NCI-H82 (cell line): Measurements from ENCODE around the gene AKAP8L.
A peak's percentile ranks its signal among the peaks of the same experiment; 100 is the strongest.
"Not testable (repeated sequence)": the region's sequence is repeated elsewhere in the genome, so short reads cannot be mapped to it uniquely, and the experiment has no call there.

Source experiments
- DNase-seq: peaks from one replicate; lab custom pipeline; 2025; lab: John Stamatoyannopoulos, UW

AKAP8L gene

DNA sequence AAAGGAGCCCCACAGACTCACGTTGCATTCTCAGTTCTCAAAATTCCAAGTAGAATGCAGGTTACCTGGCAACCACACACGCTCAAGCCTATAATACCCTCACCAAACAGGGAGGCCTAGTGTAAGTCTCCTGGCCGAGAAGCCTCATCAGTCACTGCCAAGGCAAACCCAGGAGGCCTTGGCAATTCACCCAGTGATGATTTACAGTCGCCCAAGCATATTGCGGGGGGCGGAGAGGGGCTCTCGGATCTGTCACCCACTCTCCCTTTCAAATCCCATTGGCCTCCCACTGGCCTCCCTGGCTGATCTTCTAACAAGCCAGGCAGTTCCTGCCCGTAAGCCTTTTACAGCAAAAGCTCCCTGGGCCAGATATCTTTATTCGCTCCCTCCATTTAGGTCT, 1.1 kb downstream of the AKAP8L start:
- peak; percentile 74 for DNase-seq

- DNase-seq: no peak
Observed at GRCh38 chr19:15412832-15413231, 6.0 kb downstream of the AKAP8L start.

DNA sequence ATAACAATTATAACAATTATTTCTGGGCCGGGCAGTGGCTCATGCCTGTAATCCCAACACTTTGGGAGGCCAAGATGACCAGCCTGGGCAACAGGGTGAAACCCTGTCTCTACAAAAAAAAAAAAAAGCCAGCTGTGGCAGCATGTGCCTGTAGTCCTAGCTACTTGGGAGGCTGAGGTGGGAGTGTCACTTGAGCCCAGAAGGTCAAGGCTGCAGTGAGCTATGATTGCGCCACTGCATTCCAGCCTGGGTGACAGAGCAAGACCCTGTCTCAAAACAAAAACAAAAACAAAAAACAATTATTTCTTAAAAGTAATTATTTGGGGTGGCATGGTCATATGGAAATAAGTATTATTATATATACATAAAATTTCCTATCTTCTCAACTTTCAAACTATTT, 7.4 kb downstream of the AKAP8L start:
- not testable (repeated sequence) for DNase-seq

- DNase-seq: no peak
Observed at GRCh38 chr19:15404780-15405211, 14.0 kb downstream of the AKAP8L start.

DNA sequence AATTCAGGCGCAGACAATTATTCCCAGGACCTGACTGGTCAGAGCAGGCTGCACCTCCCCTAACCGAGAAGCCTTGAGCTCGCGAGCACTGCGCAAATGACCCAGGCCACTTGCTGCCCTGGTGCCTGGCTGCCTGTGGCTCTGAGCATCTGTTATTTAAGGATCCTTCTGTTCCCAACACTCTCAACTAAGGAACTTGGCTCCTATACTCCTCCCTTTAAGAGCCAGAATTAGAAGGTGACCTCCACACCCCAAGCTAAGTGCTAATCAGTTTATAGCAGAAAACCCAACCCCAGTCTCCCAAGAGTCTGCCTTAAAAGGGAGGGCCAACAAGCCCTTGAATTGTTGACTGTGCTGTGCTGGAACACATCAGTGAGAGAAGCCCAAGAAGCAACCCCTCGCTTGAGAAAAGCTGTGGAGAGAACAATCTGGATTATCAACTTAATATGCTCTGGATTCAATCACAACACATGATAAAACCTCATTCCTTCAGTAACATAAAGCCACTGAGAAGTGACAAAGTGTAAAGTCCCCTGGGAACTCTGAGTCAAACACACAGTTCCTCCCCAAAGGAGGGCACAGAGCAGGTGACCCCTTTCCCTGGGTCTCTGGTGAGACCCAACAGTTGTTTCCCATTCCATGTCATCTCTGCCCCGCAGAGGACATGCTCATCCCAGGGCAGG, 14.6 kb downstream of the AKAP8L start:
- no peak for DNase-seq

GRCh38 chr19:15403151-15403531, 15.6 kb downstream of the AKAP8L start:
- no peak for DNase-seq

DNA sequence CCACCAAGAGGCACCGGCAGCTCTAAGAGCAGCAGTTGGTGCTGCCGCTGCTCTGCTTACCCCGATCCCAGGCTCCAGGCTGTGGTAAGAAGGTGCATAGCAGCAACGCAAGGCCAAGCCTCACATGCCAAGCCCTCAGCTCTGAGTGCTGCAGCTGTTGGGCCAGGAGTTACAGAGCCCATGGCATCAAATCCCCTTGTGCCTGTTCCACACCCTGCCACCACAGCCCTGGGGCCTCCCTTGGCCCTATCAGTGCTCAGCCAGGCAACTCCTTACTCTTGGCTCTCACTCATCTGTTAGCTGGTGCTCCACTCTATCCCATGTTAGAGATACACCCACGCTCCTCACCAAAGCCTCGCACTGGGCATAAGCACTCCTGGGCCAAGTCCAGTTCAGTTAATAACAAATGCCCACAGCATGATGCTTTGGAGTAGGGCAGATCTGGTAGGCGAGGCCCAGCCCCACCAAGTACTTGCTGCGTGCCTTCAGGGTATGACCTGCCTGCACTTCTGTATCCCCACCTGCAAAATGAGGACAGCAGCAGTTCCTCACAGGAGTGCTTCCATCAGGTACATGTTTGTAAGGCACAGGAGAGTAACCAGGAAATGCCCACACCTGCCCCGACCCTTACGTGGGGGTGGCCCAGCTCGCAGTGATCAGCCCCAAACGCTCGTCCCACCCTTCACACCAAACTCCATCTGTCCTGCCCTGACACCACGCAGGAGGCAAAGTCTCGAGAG, 16.2 kb downstream of the AKAP8L start:
- no peak for DNase-seq

DNA sequence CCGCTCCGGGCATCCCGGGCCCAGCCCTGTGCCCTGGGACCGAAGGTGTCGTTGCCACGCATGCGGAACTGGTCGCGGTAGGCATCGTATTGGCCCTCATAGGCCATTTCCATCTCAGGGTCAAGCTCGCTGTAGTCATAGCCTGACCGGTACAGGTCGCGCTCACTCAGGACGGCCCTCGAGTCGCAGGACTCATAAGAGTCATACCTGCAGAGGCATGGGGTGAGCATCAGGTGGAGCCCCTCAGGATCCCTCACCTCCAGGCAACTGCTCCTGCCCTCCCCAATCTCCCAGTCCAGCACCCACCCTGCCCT, 17.4 kb downstream of the AKAP8L start:
- no peak for DNase-seq

- DNase-seq: no peak
Observed at GRCh38 chr19:15400521-15401396, 18.0 kb downstream of the AKAP8L start.

DNA sequence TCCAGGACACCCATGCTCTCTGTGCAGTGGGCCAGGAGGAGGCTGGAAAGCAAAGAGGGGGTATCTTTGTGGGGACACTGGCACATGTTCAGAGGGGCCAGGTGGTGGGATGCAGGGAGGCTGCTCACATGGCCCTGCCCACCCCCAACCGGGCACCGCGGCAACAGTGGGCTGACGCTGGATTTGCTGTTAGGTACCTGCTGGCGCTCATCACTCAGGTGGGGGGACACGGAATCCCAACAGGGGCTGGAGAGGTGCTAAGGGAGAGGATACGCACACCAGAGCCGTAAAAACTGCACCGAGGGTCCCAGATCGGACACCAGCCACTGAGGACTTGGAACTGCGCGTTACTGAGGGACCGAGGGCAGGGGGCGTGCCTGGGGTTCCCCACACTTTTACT, 19.2 kb downstream of the AKAP8L start:
- DNase-seq: no peak

GRCh38 chr19:15399234-15399515, 19.6 kb downstream of the AKAP8L start:
- DNase-seq: no peak

GRCh38 chr19:15398501-15399233, 20.1 kb downstream of the AKAP8L start:
- no peak for DNase-seq

GRCh38 chr19:15397782-15398181, 21.0 kb downstream of the AKAP8L start:
- DNase-seq: no peak

DNA sequence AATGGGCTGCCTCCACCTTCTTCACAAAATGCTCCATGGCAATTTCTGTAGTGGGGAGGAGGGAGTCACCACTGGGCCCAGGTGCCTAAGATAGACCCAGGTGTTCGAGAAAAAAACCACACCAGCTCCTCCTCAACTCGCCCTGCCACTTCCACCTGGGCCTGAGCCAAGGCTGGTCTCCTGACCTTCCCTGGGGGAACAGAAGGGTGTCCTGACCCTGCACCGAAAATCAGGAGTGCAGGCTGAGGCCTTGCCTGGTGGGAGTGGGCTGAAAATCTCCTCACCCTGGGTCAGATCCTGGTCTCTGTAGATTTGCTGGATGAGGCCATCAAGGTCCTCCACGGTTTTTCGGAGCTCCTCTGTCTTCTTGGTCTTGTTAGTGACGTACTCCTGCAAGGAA, 21.6 kb downstream of the AKAP8L start:
- no peak for DNase-seq

GRCh38 chr19:15396436-15396835, 22.4 kb downstream of the AKAP8L start:
- no peak for DNase-seq

DNA sequence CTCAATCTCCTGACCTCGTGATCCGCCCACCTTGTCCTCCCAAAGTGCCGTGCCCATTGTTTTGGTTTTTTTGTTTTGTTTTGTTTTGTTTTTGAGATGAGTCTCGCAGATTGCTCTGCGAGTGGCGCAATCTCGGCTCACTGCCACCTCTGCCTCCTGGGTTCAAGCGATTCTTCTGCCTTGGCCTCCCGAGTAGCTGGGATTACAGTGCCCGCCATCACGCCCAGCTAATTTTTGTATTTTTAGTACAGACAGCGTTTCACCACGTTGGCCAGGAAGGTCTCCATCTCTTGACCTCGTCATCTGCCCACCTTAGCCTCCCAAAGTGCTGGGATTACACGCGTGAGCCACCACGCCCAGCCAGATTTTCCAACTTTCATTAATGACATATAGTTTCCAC, 23.5 kb downstream of the AKAP8L start:
- not testable (repeated sequence) for DNase-seq

DNA sequence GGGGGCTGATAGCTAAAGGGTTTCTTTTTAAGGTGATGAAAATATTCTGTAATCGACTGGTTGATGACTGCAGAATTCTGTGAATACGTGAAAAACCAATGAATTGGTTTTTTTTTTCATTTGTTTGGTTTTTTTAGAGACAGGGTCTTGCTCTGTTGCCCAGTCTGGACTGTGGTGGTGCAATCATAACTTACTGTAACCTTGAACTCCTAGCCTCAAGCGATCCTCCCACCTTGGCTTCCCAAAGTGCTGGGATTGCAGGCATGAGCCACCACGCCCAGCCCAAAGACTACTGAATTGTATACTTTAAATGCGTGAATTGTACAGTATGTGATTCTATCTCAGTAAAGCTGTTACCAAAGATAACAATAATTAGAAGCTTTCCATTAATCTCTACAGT, 24.4 kb downstream of the AKAP8L start:
- no peak for DNase-seq

- DNase-seq: no peak
Observed at GRCh38 chr19:15393963-15394362, 24.8 kb downstream of the AKAP8L start.

- DNase-seq: no peak
Observed at GRCh38 chr19:15390814-15391213, 28.0 kb downstream of the AKAP8L start.

DNA sequence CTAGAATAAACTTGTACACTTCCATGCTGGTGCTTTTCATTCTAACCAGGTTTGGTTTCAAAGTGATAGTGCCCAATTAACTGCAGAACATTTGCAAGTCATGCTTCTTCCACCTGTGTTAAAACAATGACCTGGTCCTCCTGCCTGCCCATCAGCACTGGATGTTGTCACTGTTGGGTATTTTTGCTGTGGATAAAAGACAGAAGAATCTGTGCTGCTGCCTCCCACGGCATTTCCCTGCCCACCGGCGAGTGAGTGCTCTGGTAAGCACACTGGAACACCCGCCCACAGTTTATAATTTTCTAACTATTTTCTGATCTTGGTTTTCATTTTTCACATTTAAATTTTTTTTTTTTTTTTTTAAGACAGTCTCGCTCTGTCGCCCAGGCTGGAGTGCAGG, 36.9 kb downstream of the AKAP8L start:
- DNase-seq: no peak

- no peak for DNase-seq
Observed at GRCh38 chr19:15381429-15381828, 37.4 kb downstream of the AKAP8L start.

DNA sequence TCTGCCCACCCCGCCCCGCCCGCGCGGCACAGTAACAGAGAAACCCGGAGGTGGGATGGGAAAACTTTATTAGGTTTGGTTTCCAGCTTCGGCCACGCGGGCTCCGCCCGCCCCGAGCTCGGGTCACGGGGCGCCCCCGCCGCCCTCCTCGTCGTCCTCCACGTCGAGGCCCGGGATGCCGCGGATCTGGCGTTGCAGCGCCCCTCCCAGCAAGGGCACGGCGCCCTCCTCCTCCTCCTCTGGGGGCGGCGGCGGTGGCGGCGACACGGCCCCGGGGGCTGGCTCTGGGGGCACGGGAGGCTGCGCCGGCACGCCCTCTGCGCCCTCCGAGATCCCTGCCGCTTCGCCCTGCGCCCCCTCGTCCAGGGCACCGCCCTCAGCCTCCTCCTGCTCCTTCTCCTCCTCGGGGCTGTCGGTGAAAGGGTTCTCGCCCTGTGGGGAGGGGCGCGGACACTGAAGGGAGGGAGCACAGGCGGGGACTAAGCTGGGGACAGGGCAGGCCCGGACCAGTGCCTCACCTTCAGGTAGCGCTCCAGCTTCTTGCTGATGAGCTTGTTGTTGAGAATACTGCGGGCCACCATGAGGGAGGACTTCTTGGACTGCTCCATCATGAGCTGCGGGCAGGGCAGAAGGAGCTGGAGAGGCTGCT, 38.7 kb downstream of the AKAP8L start:
- DNase-seq: peak; percentile 93
